Mammary epithelial cell (primary cell): ENCODE data around the gene WDR53.

Experiments used
- EZH2 ChIP-seq: IDR thresholded peaks from 2 replicates; pipeline ENCODE4 v1.6.1; 2012; ENCODE audit warnings: low read length, inconsistent platforms, borderline replicate concordance
- TF ChIP-seq, protein P1 (sequence below), 2 donors: IDR thresholded peaks in 1 of 2; conservative IDR thresholded peaks in 1 of 2; 2 replicates each; pipeline ENCODE4 v1.5.1; 2011 to 2012; ENCODE audit warnings: inconsistent platforms in 2 of 2, low read length in 2 of 2, mild to moderate bottlenecking in 2 of 2, control low read depth in 1 of 2, low read depth in 1 of 2; ENCODE audit not compliant: insufficient read depth in 1 of 2; ENCODE audit errors: extremely low read depth in 1 of 2

DNA sequence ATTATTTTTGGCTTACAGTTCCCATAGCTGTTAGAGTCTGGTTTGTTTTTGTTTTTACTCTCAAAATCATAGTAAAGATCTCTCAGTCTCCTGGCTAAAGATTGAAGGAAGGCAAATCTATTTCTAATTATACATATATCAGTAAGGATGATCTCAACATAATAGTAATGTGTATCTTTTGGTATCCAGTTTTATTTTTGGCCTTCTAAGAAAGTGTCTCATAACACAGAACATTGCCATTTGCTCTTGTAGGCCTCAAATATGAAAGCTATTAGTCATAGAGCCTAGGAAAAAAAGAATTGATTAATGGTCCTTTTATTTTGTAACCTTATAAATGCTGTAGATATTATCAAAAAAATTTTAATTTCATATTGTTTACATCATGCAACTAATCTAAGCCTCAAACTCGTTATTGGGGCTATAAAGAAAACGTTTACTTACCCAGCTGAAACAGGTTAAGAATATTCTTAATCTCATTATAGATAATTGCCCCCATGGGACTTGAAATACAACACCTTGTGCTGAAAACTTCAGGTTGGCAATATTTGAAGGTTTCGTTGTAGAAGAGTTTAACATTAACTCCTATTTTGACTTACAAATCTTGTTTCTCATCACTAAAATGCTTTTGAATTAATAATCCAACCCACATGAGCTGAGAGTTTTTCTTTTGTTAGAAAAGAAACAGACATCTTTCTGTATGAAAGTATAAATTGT is 16.8 kb upstream of the WDR53 start:
- TF ChIP-seq, protein P1, sequence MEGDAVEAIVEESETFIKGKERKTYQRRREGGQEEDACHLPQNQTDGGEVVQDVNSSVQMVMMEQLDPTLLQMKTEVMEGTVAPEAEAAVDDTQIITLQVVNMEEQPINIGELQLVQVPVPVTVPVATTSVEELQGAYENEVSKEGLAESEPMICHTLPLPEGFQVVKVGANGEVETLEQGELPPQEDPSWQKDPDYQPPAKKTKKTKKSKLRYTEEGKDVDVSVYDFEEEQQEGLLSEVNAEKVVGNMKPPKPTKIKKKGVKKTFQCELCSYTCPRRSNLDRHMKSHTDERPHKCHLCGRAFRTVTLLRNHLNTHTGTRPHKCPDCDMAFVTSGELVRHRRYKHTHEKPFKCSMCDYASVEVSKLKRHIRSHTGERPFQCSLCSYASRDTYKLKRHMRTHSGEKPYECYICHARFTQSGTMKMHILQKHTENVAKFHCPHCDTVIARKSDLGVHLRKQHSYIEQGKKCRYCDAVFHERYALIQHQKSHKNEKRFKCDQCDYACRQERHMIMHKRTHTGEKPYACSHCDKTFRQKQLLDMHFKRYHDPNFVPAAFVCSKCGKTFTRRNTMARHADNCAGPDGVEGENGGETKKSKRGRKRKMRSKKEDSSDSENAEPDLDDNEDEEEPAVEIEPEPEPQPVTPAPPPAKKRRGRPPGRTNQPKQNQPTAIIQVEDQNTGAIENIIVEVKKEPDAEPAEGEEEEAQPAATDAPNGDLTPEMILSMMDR (conservative IDR thresholded peaks at IDR 0.05 in 1 of 2, IDR thresholded peaks at IDR 0.05 in 1 of 2; ENCODE audit: extremely low read depth in 1 of 2, insufficient read depth in 1 of 2, low read depth in 1 of 2, low read length in 2 of 2) = no peak
- TF ChIP-seq EZH2 = no peak
